Suppressor macrophage treated with lipopolysaccharide for 1 hour (primary cell): ENCODE results near the gene ADPRH.
"Not testable (repeated sequence)": the region's sequence is repeated elsewhere in the genome, so short reads cannot be mapped to it uniquely, and the experiment has no call there.

Experiments
- DNase-seq, 3 donors: peaks; one replicate each; pipeline ENCODE4 v3.0.0-alpha.2; 2020 to 2022

ADPRH gene

DNA sequence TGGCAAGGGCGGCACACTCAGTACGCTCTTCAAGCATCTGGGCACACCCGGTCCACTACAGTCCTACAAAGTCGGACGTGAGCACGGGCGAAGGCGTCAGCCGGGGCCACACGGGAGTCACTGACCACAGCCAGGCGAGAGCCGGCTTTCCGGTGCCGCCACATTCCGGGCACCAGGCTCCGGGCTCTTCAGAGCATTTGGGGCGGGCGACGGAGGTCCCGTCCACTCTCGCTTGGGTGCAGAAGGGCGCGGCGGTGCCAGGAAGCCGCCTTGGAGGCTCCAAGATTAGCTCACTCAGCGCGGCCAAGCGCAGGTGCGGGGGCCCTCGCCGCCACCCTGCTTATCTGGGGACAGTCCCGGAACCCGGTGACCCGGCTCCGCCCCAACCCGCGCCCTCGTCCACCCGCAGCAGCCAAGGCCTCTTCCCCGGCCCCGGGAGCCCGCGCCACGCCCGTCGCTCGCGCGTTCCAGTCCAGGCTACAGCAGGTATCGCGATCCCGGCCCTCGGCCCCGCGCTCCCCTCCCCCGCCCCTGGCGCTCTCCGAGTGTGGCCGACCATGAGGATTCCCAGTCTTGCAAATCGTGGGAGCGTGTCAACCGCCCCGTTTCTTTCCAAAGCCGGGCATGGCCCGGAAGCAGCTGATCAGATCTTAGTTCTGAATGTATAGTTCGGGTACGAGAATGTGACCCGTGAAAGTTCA is at the start of gene ADPRH:
ADPRH (plus strand) TSS at position 127 of the 701 bp plus-strand sequence. CDS start 2,678 bp downstream, outside the sequence.
- peak; percentile 93 to 97 (median 96) for DNase-seq

DNA sequence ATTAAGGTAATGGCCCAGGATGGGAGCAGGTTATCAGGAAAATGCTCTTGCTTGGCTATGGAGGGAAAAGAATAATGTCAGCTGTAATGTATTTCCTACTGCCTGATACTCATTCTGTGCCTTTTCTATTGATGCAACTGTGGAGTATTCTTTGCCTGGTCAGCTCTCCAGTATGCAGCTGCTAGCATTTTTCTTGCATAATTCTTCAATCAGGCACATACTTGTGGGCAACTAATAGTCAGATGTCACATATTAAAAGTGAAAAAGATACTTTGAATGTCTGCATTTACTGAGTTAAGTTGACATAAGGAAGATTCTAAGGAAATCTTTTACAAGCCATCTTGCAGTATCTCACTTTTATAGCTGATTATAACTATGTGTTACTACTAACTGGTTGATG is 49.4 kb upstream of the ADPRH start:
- DNase-seq = no peak

DNA sequence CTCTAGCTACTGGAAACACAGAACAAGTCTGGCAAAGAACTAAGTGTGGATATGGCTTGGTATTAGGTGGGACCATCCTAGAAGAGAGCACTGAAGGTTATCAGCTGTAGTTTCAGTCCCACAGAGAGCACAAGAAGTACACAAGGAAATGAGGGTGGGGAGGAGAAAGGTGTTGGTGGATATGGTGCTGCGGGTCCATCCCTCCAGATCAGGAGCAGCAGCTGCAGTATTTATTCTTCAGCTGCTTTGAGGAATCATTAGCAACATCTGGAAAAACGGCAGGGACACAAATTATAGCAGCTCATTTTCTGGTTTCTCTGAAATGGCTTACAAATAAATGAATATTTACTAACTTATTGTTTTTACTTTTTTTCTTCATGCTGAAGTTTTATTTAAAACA is 48.8 kb upstream of the ADPRH start:
- DNase-seq = no peak

DNA sequence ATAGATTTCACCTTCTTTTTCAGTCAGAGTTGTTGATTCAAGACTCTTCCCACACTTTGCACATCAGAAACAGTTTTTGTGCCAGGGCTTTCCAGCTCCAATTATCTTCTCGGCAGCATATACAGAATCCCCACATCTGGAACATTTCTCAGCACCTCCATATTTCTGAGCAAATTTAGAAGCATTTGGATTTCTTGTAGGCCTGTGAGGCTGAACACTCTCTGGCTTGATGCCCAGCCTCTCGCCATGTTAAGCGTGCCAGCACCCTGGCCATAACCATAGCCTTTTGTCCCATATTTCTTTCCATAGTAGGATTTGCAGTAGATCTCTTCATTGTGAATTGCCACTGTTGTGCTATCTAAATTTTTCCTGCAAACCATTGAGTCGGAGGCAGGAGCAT is 48.1 kb upstream of the ADPRH start:
- DNase-seq = no peak

DNA sequence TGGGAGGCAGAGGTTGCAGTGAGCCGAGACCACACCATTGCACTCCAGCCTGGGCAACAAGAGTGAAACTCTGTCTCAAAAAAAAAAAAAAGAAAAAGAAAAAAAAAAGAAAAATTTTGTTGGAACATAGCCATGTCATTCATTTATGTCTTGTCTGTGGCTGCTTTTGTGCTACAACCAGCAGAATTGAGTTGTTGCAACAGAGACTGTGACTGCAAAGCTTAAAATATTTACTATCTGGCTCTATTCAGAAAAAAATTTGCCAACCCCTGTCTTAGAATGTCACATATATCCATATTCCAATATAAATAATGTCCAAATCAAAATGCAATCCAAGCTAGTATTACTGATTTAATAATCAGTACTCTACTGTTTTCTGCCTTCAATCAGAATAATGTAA is 45.0 kb upstream of the ADPRH start:
- no peak for DNase-seq

DNA sequence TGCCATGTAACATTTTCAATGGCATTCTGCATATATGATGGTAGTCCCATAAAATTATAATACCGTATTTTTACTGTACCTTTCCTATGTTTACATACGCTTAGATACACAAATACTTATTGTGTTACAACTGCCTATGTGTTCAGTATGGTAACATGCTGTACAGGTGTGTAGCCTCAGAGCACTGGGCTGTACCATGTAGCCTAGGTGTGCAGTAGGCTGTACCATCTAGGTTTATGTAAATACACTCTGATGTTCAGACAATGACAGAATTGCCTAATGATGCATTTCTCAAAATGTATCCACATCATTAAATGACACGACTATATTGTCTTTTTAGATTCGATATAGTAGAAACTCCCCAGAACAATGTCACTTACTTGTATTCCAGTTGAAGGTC is 42.5 kb upstream of the ADPRH start:
- DNase-seq = no peak

DNA sequence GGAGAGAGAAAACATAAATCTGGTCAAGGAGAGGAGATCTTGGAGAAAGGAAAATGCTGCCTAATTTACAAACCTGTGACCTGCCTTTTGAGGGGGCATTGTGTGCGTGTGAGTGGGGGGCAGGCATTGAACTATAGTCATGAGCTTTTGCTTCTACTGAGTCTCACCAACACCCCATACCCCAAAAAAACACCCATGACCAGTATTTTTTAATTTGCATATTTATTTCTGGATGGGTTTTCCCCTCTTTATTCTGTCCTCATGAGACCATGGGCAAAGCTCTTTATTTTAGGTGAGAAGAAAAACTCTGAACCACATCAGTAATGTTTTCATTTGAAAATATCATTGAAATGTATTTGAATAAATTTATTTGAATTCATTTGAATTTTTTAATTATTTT is 40.5 kb upstream of the ADPRH start:
- no peak for DNase-seq

DNA sequence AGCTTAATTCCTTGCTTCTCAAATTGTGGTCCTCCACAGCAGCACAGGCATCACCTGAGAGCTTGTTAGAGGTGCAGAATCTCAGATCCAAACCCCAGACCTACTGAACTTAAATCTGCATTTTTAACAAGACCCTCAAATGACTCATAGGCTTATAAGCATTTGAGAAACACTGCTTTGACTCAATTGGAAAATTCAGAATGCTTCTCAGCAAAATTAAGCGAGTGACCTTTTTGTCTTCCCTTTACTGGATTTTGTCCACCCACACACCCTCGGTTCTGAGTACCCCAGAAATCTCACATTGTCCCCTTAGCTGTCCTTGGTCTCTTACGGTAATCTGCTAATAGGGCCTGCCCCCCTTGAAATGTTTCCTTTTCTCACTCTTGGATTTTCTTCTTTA is 37.7 kb upstream of the ADPRH start:
- DNase-seq = no peak

DNA sequence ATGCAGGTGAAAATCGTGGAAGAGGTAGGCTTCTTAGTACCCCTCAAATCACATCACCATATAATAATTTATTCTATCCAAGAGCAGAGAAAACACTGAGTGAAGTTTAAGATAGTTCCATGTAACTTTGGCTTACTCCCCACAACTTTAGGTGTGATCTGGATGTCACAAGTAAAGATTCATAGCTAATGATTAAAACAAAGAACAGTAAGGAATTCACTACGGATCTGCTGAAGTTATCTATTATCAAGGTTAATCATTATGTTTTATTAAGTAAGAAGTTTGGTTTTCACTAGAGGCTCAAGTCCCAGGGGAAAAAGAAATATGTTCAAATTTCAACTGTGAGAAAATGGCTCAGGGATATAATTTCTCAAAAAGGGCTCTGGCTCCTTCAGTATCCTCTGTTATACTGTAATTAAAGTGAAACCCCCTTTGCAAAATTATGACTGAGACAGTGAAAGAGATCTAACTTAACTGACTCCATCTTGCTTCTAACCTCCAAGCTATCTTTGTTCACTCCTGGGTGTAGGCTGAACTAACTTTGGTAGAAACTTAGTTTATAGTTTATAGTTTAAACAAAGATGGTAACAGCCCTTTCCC is 37.0 kb upstream of the ADPRH start:
- no peak for DNase-seq

DNA sequence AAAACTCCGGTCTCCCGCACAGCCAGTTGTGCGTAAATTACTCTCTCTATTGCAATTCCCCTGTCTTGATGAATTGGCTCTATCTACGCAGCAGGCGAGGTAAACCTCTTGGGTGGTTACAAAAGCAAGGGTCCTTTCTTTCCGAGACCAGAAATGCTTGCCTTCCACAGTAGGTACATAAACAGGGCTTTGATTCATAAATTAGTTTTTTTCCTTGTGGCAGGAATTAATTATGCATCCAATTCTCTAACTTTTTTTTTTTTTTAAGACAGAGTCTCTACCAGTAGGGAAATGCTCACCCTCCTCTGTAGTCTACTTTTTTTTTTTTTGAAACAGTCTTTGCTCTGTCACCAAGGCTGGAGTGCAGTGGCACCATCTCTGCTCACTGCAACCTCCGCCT is 36.1 kb upstream of the ADPRH start:
- no peak for DNase-seq

DNA sequence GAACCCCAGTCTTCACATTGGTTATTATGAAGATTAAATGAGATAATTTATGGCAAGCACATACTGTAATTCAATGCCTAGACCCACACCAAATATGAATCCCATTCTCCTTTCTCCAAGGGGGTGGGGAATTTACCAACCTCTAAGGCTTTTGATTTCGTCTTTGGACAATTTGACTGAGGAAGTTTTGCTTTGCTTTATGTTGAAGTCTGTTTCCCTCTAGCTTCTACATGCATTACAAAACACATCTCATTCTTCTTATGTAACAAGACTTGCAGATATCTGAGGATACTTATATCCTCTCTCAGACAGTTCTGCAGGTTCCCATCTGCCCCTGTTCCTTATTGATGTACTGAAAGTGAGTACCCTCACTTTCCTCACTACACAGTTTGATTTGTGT is 32.1 kb upstream of the ADPRH start:
- DNase-seq = peak; percentile 46 to 58 (median 57)

DNA sequence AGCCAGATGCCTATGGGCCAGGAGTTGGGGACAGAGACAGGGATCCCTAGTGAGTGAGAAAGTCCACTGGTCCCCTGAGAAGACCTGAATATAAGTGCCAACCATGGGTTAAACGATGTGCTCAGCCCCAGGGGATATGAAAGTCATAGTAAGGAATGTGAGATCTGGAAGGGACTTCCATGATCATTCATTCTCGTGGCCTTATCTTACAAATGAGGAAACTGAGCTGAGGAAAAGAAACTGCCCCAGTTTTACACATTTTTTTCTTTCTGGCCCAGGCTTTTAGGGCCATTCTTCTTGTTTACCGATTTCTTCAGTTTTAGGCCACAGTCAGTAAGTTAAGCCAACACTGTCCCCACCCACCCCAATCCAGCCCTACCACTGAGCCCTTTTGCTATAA is 31.0 kb upstream of the ADPRH start:
- DNase-seq = peak; percentile 69 to 80 (median 76)

DNA sequence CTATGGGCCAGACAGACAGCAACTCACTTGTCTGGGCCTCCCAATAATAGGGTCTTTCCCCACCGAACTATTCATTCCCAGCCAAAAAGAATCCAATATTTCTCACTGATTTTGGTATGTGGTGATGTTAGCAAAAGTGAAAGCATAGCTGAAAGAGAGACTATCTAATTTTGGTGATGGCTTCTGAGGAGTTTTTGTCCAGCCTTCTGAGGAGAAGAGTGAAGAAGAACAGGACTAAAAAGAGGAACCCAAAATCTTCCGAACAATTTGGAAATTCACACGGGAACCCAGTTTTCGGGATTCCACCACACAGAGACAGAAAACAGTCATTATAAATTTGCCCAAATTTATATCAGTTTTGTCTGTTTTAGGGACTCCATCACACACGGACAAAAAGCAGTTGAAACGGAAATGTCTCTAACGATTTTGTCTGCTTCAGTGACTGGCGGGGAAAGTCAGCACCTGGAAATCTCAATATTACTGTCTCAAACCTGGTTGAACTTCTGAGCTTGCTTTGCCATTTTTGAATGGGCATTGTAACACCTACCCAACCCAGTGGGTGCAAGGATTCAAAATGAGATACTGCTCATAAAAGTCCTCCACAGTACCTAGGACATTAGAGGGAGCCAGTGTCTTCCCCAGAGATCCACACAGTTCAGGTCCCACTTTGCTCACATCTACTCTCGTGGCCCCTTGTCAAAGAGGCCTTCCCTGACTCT is 28.9 kb upstream of the ADPRH start:
- peak in 1 of 3 donors; percentile 59 for DNase-seq

DNA sequence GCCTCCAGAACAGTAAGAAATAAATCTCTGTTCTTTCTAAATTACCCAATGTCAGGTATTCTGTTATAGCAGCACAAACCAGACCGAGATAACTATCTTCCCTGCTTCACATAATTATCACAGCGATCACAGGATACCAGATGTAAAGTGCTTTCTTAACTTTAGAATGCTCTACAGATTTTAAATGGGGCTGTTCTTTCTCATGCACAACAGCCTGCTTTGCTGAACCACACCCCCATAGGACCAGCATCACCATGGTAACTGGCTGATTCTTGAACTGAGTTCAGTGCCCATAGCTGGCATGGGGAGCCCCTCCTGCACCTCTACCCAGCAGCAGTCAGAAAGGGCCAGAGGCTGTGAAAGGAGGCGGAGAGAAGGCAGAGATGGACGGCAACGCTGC is 27.7 kb upstream of the ADPRH start:
- DNase-seq = no peak

DNA sequence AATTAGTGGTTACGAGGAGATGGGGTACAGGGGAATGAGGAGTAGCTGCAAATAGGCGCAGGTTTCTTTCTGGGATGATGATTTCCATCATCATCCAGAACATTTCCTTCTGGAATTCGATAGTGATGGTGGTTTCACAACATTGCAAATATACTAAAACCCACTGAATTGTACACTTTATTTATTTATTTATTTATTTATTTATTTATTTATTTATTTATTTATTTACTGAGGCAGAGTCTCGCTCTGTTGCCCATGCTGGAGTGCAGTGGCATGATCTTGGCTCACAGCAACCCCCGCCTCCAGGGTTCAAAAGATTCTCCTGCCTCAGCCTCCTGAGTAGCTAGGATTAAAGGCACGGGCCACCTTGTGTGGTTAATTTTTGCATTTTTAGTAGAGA is 26.4 kb upstream of the ADPRH start:
- DNase-seq = not testable (repeated sequence)

DNA sequence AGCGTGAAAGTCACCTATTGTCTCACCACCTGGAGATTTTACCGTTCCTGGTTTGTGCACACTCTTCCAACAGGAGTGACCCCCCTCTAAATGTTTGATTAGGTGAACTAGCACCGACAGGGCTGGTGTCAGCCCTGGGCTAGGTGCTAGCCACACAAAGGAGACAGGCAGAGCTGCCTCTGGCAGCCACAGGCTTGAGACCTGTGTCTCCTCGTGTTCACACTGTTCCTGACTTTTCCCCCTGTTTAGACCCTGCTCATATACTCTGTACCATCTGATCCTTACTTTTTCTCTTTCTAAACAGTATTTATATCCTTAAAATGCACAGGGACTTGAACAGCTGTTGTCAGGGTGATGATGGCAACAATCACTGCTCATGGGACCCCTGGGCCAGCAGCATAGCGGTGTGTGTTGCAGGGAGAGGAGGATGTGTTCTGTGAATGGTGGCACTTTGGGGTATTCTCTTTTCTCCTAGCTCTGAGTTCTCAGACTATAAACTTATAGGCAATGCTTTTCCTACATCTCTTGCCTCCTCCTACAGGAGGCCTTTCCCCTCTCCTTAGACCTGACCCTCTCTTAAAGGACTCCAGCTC is 25.4 kb upstream of the ADPRH start:
- no peak for DNase-seq

DNA sequence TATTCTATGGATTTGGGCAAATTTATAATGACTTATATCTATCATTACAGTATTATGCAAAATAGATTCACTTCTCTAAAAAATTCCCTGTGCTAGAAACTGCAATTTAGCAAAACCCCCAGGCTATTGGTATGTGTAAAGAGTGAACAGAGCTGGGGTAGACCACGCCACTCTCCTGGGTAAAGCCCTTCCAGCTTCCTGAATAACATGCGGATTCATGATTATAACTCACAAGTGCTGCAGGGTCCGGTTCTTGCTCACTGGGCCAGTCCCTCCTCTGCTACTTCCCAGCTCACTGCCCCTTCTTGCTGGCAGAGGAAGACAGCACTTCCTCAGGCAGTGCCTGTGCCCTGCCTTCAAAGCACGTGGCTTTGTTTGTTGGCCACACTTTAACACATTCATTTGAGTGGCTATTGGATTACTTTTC is 24.0 kb upstream of the ADPRH start:
- peak; percentile 93 to 99 (median 96) for DNase-seq

DNA sequence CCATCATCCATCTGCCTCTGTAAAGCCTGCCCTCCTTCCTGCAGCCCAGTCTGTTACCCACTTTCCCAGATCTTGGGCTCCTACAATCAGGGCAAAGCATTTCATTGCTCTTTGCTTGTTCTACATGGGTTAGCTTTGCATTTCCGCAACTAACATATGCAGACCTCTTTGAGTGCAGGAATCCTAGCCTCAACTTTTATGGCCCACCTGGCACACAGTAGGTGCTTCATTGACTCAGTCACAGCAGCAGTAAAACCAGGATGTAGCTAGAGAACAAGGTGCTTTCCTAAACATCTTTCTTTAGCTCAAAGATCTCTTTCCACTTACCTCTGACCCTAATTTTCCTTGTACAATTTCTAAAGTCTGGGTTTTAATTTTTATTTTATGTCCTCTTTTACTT is 23.4 kb upstream of the ADPRH start:
- DNase-seq = no peak

DNA sequence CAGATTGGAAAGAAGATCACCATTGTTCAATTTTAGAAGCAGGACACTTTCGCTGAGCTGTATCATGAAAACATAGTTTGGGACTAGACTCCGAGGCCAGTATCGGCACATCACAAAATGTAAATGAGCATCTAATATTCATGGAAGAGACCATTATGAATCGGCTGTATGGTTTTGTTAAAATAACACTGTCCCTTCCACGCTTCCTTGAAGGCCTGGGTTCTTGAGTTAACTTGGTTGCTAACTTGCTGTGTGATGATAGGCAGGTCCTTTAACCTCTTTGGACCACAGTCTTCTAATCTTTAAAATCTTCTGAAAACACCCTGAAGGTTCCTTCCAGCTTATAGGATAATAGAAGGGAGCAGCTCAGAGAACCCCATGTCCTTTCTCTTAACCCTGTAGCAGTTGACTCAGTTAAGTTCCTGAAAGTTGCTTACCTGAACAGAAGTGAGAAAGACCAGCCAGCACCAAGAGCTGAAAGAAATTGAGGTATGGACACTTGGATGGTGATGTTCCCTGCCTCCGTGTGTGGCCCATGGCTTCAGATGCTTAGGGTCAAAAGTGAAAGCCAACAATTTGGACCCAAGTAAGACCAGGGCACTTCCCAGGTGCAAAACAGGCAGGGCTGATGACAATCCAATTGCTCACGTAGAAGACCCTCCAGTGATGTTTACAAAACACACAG is 22.0 kb upstream of the ADPRH start:
- no peak for DNase-seq

DNA sequence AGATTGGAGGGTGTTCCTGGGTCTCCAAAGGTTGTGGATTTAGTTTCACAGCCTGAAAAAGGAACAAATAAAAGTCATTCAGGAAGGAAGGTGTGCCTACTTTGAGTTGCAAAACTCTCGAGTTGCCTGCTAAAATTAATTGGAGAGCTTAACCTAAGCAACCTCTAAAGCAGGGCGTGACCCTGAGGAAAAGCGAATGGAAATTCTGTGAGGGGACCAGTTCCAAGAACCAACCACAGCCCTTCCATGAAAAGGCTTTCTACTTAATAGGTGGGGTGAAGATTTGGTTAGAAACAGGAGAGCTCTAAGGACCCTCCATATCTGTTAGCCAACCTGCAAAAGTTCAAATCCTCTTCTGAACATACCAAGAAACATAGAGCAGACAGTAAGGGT is 21.4 kb upstream of the ADPRH start:
- DNase-seq = no peak

DNA sequence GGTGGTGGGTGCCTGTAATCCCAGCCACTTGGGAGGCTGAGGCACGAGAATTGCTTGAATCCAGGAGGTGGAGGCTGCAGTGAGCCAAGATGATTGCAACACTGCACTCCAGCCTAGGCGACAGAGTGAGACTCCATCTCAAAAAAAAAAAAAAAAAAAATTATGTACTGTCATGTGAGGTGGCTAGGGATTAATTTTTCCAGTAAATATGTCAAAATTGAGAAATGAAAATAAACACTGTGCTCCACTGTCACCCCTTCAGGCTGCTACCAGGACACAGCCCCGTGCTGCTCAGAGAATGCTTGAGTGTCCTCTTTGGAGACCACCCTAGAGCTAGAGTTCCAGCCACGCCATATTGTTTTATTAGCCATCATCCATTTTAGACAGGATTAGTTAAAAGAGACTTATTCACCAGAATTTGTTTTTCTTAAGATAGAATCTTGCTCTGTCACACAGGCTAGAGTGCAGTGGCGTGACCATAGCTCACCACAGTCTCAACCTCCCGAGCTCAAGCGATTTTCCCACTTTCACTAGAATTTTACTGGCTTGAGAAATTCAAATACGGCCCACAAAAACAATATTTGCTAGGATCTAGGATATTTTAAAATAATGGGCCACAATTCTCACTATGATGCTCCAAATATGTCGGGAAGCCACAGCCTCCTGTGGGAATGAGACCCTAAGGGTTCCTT is 20.5 kb upstream of the ADPRH start:
- peak in 1 of 3 donors; percentile 59 for DNase-seq

DNA sequence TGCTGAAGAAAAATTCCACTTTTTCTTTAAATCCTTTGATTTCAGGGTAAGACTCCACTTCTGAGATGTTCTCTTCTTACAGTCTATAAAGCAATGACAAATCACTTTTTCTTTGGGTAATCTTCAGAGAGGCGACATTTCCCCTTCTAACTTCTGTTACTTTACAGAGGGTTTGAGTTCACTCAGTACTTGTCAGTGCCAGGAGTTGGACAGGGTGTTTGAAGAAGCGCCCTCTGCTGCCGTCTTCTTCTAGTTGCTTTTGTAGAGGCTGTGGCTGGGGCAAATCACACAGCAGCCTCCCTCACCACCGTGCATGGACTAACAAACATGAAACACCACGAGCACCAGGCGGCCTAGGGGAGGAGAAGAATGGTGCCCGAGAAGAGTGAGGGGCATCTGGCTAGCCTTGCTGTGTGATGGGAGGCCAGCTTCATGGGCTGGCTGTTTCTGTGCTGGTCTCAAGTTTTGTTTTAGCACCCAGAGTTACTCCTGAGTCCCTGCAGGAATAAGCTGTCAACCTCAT is 19.8 kb upstream of the ADPRH start, which contains the start of gene CD80:
CD80 (minus strand) TSS at position 174 of the 523 bp plus-strand sequence. CDS start 1,886 bp downstream, outside the sequence.
- DNase-seq = peak; percentile 83 to 93 (median 89)
